ENCODE measurements around the gene NUP50. TPM values are rescaled to one million over a fixed set of nuclear protein-coding genes. Genes with fewer than 3 reads are reported as not detected.

The NUP50 gene
- total RNA-seq, 1 donor from 2014 or later = 103 TPM

DNA sequence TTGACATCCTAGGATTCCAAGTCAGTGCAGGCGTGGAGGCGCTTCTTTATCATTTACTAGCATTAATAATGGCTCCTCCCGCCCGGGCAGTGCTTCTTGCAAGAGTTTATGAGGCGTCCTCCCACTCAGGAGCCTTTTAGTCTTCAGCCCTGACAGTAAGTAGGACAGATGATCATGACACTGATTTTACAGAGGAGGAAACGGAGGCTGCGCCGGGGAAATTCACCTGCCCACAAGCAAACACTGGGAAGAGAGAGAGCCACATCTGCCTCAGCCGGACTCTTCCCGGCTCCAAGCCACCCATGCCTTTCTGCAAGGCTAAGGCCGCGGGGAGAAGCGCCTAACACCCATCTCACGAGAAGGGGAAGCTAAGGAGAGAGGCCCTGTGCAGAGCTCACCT is 41.1 kb downstream of the NUP50 start:
- Mint-ChIP-seq H3K4me1 (ENCODE audit: unreplicated experiment) (no peaks in the 10 kb centered on the region), H3K36me3 (ENCODE audit: low read depth, unreplicated experiment) (peaks cover 15% of the 10 kb centered on the region), H3K9me3 (ENCODE audit: unreplicated experiment) (no peaks in the 10 kb centered on the region), H3K4me3 (ENCODE audit: unreplicated experiment) (no peak overlapping the region), H3K27me3 (ENCODE audit: unreplicated experiment) (peaks cover 2% of the 10 kb centered on the region), H3K27ac (ENCODE audit: unreplicated experiment) (no peak overlapping the region)
- no peak for DNase-seq (ENCODE audit: low spot score)
- TF ChIP-seq, protein P1, sequence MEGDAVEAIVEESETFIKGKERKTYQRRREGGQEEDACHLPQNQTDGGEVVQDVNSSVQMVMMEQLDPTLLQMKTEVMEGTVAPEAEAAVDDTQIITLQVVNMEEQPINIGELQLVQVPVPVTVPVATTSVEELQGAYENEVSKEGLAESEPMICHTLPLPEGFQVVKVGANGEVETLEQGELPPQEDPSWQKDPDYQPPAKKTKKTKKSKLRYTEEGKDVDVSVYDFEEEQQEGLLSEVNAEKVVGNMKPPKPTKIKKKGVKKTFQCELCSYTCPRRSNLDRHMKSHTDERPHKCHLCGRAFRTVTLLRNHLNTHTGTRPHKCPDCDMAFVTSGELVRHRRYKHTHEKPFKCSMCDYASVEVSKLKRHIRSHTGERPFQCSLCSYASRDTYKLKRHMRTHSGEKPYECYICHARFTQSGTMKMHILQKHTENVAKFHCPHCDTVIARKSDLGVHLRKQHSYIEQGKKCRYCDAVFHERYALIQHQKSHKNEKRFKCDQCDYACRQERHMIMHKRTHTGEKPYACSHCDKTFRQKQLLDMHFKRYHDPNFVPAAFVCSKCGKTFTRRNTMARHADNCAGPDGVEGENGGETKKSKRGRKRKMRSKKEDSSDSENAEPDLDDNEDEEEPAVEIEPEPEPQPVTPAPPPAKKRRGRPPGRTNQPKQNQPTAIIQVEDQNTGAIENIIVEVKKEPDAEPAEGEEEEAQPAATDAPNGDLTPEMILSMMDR (IDR thresholded peaks at IDR 0.05; ENCODE audit: unreplicated experiment) = no peak

DNA sequence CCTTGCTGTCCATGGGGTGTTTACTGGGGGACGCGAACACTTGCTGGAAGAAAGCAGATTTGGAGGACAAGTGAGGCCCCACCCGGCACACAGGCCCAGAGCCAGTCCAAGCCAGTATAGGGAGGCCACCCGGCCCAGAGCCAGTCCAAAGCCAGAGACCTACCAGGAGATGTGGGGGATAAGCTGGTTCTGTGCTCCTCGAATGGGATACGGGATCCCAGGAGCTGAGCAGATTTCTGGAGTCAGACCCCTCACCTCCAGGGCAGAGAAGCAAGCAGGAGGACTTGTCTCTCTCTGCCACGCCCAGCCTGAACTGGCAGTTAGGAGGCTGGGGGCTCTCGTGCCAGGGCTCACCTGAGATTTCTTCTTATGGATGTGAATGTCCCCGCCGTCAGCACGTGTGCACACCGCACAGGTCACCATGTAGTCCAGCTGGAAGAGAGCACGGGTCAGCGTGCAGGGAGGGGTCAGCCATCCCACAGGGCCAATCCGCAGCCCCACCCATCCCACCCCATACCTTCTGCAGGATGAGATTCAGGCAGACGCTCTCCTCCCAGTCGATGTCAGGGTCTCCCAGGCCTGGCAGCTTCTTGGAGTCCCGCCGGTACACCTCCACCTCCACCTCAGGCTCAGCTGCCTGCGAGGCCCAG is 41.7 kb downstream of the NUP50 start:
- Mint-ChIP-seq H3K27me3 (ENCODE audit: unreplicated experiment) (peaks cover 2% of the 10 kb centered on the region), H3K4me1 (ENCODE audit: unreplicated experiment) (no peaks in the 10 kb centered on the region), H3K9me3 (ENCODE audit: unreplicated experiment) (no peaks in the 10 kb centered on the region), H3K36me3 (ENCODE audit: low read depth, unreplicated experiment) (peaks cover 14% of the 10 kb centered on the region), H3K4me3 (ENCODE audit: unreplicated experiment) (no peak overlapping the region), H3K27ac (ENCODE audit: unreplicated experiment) (no peak overlapping the region)
- DNase-seq (ENCODE audit: low spot score) = no peak
- TF ChIP-seq, protein P1 (IDR thresholded peaks at IDR 0.05; ENCODE audit: unreplicated experiment) = no peak

DNA sequence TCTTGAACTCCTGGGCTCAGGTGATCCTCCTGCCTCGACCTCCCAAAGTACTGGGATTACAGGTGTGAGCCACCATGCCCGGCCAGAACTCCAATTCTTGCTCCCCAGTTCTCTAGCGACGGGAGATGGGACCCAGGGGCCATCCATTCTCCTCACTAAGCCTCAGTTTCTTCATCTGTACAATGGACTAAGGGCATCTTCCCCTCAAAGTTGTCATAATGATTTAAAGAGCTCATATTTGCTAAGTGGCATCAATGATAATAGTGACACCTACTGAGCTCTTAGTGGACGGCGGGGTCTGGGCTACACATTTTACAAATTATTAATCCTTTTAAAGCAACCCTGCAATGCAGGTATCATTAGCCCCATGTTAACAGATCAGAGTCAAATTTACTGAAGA is 42.5 kb downstream of the NUP50 start:
- no peaks in the 10 kb centered on the region for H3K9me3 Mint-ChIP-seq (ENCODE audit: unreplicated experiment)
- H3K27me3 Mint-ChIP-seq (ENCODE audit: unreplicated experiment) = peaks cover 2% of the 10 kb centered on the region
- H3K4me3 Mint-ChIP-seq (ENCODE audit: unreplicated experiment) = no peak overlapping the region
- H3K4me1 Mint-ChIP-seq (ENCODE audit: unreplicated experiment) = no peaks in the 10 kb centered on the region
- peaks cover 6% of the 10 kb centered on the region for H3K36me3 Mint-ChIP-seq (ENCODE audit: low read depth, unreplicated experiment)
- no peak for DNase-seq (ENCODE audit: low spot score)
- no peak overlapping the region for H3K27ac Mint-ChIP-seq (ENCODE audit: unreplicated experiment)
- TF ChIP-seq, protein P1 (IDR thresholded peaks at IDR 0.05; ENCODE audit: unreplicated experiment) = no peak

DNA sequence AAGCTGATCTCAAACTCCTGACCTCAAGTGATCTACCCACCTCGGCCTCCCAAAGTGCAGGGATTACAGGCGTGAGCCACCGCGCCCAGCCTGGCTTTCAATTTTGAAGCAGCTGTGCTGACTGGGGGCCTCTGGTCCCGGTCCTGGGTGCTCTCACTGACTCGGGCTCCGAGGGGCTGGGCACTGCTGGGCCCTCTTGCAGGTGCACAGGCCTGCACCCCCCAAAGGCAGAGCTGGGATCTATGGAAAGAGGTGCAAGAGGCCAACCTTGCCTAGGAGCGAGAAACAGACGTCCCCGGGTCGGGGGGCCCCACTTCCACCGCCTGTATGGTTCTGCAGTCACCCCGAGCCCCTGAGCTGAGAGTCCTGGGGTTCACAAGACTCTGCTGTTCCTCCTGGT is 43.8 kb downstream of the NUP50 start:
- H3K27me3 Mint-ChIP-seq (ENCODE audit: unreplicated experiment) = peaks cover 2% of the 10 kb centered on the region
- H3K36me3 Mint-ChIP-seq (ENCODE audit: low read depth, unreplicated experiment) = peaks cover 6% of the 10 kb centered on the region
- H3K9me3 Mint-ChIP-seq (ENCODE audit: unreplicated experiment) = no peaks in the 10 kb centered on the region
- no peak for DNase-seq (ENCODE audit: low spot score)
- no peak overlapping the region for H3K27ac Mint-ChIP-seq (ENCODE audit: unreplicated experiment)
- H3K4me1 Mint-ChIP-seq (ENCODE audit: unreplicated experiment) = no peaks in the 10 kb centered on the region
- no peak overlapping the region for H3K4me3 Mint-ChIP-seq (ENCODE audit: unreplicated experiment)
- TF ChIP-seq, protein P1 (IDR thresholded peaks at IDR 0.05; ENCODE audit: unreplicated experiment) = no peak

DNA sequence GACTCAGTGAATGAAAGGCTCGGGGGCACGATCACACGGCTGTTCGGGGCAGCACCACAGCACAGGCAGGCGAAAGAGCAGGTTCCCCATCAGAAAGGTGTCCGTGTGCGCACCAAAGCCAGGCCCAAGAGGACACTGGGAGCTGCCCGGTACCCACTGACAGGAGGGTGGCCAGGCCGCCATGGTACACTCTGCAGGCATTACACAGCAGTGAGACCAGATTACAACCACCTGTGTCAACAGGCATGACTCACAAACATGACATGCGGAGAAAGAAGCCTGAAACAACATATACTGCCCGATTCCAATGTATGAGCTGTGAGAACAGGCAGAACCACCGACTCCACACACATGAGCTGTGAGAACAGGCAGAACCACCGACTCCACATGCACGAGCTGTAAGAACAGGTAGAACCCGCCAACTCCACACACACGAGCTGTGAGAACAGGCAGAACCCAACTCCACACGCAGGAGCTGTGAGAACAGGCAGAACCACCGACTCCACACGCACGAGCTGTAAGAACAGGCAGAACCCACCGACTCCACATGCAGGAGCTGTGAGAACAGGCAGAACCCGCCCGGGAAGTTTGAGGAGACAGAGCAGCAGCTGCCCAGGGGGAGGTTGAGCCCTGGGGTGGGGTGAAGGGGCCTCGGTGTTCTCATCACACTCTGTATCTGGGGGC is 44.4 kb downstream of the NUP50 start:
- H3K4me3 Mint-ChIP-seq (ENCODE audit: unreplicated experiment) = no peak overlapping the region
- DNase-seq (ENCODE audit: low spot score) = no peak

More for the DNA sequence above, 44.4 kb downstream of the NUP50 start:
- TF ChIP-seq, protein P1 (IDR thresholded peaks at IDR 0.05; ENCODE audit: unreplicated experiment) = no peak
- peaks cover 6% of the 10 kb centered on the region for H3K36me3 Mint-ChIP-seq (ENCODE audit: low read depth, unreplicated experiment)
- H3K27me3 Mint-ChIP-seq (ENCODE audit: unreplicated experiment) = peaks cover 4% of the 10 kb centered on the region
- no peak overlapping the region for H3K27ac Mint-ChIP-seq (ENCODE audit: unreplicated experiment)
- H3K9me3 Mint-ChIP-seq (ENCODE audit: unreplicated experiment) = no peaks in the 10 kb centered on the region
- H3K4me1 Mint-ChIP-seq (ENCODE audit: unreplicated experiment) = no peaks in the 10 kb centered on the region

Measured in endothelial cell (in vitro differentiated cells).